Measurements from ENCODE around the gene MFSD11.
A peak's percentile ranks its signal among the peaks of the same experiment; 100 is the strongest.
"Not testable (repeated sequence)": the region's sequence is repeated elsewhere in the genome, so short reads cannot be mapped to it uniquely, and the experiment has no call there.

The MFSD11 gene

GRCh38 chr17:76805319-76805718 lies 67.4 kb downstream of the MFSD11 start:
- no peak for DNase-seq (ENCODE audit: low read depth)

GRCh38 chr17:76806151-76806550 lies 68.2 kb downstream of the MFSD11 start:
- DNase-seq (ENCODE audit: low read depth) = not testable (repeated sequence)

- DNase-seq (ENCODE audit: low read depth) = not testable (repeated sequence)
Observed at GRCh38 chr17:76806767-76807166, 68.8 kb downstream of the MFSD11 start.

- DNase-seq (ENCODE audit: low read depth) = no peak
Observed at GRCh38 chr17:76808326-76808725, 70.4 kb downstream of the MFSD11 start.

- no peak for DNase-seq (ENCODE audit: low read depth)
Observed at GRCh38 chr17:76810956-76811355, 73.0 kb downstream of the MFSD11 start.

- no peak for DNase-seq (ENCODE audit: low read depth)
Observed at GRCh38 chr17:76811834-76812233, 73.9 kb downstream of the MFSD11 start.

- DNase-seq (ENCODE audit: low read depth) = no peak
Observed at GRCh38 chr17:76812263-76812662, 74.3 kb downstream of the MFSD11 start.

- DNase-seq (ENCODE audit: low read depth) = no peak
Observed at GRCh38 chr17:76812968-76813367, 75.0 kb downstream of the MFSD11 start.

GRCh38 chr17:76815907-76816589 lies 78.1 kb downstream of the MFSD11 start:
- DNase-seq (ENCODE audit: low read depth) = not testable (repeated sequence)

- DNase-seq (ENCODE audit: low read depth) = peak; percentile 20
Observed at GRCh38 chr17:76816590-76817135, 78.7 kb downstream of the MFSD11 start.

GRCh38 chr17:76820039-76820438 lies 82.1 kb downstream of the MFSD11 start:
- DNase-seq (ENCODE audit: low read depth) = no peak

- no peak for DNase-seq (ENCODE audit: low read depth)
Observed at GRCh38 chr17:76820561-76820960, 82.6 kb downstream of the MFSD11 start.

- DNase-seq (ENCODE audit: low read depth) = no peak
Observed at GRCh38 chr17:76822184-76822778, 84.4 kb downstream of the MFSD11 start.

GRCh38 chr17:76824093-76824492 lies 86.2 kb downstream of the MFSD11 start:
- DNase-seq (ENCODE audit: low read depth) = no peak

- DNase-seq (ENCODE audit: low read depth) = no peak
Observed at GRCh38 chr17:76826330-76827068, 88.6 kb downstream of the MFSD11 start.

- DNase-seq (ENCODE audit: low read depth) = no peak
Observed at GRCh38 chr17:76827736-76828135, 89.8 kb downstream of the MFSD11 start.

Data from activated T-cell treated with anti-CD3 and anti-CD28 coated beads for 48 hours (primary cell).